HS-5 (cell line): ENCODE data around the gene COPE.

ENCODE experiments used
- DNase-seq: peaks from one replicate; pipeline ENCODE4 v3.0.0-alpha.2; 2012; ENCODE audit warnings: low read depth

The COPE gene

GRCh38 chr19:18894254-18895037 is 24.7 kb downstream of the COPE start:
- no peak for DNase-seq

- no peak for DNase-seq
Observed at GRCh38 chr19:18893587-18894253, 25.5 kb downstream of the COPE start.

DNA sequence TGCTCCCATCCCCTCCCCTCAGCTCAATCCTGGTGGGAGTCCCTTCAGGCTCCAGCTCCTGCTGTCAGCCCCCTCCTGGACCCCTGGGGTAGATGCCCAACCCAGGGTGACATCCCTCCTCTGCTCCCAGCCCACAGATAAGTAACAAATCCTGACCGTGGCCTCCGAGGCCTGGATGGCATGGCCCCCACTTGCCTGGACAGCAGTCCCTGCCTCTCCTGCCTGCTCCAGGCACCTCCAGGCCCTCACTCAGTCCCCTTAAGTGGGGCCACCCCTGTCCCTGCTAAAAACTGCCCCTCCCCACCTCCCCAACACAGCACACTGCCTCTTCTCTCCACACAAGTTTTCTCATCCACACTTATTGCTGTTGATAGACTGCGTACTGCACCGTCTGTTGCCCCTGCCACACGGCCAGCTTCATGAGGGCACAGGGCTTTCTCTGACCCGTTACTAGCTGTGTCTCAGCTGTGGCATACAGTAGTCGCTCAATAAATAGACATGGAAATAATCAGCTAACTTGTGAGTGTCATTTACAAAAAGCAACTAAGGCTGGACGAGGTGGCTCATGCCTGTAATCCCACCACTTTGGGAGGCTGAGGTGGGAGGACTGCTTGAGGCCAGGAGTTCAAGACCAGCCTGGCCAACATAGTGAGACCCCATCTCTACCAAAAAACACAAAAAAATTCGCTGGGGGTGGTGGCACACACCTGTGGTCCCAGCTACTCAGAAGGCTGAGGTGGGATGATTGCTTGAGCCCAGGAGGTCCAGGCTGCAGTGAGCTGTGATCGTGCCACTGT is 29.0 kb downstream of the COPE start:
- DNase-seq, result no peak

DNA sequence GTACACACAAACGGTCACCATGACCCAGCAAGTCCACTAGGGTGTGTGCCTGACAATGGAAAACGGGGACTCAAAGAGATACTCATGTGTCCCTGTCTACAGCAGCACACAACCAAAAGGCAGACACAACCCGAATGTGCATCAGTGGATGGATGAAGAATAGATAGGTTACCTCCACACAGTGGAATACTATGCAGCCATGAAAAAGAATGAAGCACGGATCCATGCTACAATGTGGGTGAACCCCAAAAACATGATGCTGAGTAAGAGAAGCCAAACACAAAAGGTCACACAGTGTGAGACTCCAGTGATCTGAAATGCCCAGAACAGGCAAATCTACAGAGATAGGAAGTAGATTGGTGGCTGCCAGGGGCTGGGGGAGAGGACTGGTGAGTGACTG is 32.2 kb downstream of the COPE start:
- DNase-seq, result no peak

- DNase-seq, result no peak
Observed at GRCh38 chr19:18883526-18884304, 35.5 kb downstream of the COPE start.

DNA sequence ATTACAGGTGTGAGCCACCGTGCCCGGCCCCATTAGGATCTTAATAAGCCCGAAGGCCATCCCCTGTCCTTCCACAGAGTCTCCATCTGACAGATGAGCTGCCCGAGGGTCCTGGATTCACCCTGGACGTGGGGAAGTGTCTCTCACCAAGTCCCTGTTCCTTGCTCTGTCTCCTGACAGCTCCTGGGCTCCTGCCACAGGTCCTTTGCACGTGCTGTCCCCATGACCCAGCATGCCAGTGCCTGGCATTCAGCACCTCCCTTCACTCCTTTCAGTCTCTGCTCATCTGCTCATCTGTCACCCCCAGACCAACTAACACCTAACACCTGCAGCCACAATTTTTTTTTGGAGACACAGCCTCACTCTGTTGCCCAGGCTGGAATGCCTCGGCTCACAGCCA is 37.7 kb downstream of the COPE start:
- no peak for DNase-seq

GRCh38 chr19:18879579-18880373 is 39.4 kb downstream of the COPE start:
- no peak for DNase-seq

- DNase-seq, result no peak
Observed at GRCh38 chr19:18878858-18879578, 40.2 kb downstream of the COPE start.

- DNase-seq, result no peak
Observed at GRCh38 chr19:18878058-18878797, 41.0 kb downstream of the COPE start.

DNA sequence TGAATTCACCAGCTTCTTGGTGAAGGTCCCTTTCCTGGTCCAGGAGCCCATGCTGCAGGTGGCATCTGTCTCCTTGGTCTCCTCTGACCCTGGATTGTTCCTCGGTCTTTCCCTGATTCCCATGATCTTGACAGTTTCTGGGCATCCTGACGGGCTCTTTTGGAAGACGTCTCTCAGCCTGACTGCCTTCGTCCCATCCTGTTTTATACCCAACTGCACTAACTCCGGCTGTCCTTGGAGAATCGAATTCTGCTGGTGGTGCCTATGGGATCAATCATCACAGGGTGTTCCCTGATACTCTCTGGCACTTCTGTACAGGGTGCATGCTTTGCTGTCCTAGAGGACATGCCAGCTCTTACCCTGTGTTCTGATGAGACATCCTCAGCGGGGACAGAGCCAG is 42.3 kb downstream of the COPE start:
- DNase-seq, result no peak

DNA sequence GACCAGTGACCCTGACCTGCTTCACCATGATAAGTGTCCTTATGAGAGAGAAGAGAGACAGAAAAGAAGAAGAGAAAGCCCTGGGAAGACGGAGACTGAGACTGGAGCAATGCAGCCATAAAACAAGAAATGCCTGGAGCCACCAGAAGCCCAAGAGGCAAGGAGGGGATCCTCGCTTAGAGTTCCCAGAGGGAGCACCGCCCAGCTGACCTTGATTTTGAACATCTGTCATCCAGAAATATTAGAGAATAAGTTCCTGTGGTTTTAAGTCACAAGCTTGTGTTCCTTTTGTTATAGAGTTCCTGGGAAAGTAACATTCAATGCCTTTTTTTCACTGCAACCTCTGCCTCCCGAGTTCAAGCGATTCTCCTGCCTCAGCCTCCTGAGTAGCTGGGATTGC is 43.5 kb downstream of the COPE start:
- DNase-seq, result no peak

DNA sequence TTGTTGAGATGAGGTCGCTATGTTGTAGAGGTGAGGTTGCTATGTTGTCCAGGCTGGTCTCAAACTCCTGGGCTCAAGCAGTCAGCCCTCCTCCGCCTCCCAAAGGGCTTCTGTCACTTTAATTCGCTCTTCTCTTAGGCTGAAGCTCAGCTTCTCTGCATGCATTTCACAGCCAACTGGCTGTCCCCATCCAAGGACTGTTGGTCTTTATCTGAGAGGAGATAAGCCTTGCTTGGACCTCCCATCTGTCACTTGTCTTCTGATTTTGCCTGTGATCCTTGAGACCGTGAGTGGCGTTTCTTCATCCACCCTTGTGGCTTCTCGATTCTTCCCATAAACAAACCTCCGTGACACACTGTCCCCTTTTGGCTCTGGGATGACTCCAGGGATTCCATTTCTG is 47.6 kb downstream of the COPE start:
- DNase-seq, result no peak

GRCh38 chr19:18870531-18871172 is 48.5 kb downstream of the COPE start:
- no peak for DNase-seq

DNA sequence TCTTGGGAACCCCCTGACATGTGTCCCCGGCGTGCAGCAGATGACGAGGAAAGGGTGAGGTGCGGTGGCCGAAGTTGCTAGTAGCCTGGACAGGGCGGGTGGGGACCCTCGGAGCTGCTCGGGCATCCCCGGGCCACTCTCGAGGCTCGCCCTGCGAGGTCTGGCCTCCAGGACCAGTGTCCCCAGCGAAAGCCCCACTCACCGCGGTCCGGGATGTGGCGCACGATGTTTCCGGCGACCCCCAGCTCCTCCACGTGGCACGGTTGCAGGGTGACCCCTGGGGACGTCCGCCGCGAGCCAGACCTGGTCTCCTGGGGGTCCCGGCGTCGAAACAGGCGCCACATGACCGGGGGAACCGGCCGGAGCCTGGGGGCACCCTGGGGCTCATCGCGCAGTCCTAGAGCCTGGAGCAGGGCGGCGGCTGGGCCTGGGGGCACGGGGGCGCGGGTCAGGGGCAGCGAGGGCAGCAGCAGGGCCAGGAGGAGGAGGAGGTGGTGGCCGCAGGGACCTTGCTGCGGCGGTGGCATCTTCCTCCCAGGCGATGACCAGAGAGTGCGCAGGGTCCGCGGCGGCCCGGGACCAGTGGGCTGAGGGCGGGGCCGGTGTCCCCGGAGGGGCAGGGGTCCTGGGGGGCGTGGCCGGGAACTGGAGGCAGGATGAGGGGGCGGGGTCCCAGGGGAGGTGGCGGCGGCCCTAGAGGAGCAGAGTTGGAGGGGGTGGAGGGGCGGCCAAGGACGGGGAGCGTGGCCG is 49.2 kb downstream of the COPE start:
- no peak for DNase-seq

- no peak for DNase-seq
Observed at GRCh38 chr19:18869023-18869618, 50.1 kb downstream of the COPE start.

GRCh38 chr19:18868380-18869022 is 50.7 kb downstream of the COPE start:
- no peak for DNase-seq

DNA sequence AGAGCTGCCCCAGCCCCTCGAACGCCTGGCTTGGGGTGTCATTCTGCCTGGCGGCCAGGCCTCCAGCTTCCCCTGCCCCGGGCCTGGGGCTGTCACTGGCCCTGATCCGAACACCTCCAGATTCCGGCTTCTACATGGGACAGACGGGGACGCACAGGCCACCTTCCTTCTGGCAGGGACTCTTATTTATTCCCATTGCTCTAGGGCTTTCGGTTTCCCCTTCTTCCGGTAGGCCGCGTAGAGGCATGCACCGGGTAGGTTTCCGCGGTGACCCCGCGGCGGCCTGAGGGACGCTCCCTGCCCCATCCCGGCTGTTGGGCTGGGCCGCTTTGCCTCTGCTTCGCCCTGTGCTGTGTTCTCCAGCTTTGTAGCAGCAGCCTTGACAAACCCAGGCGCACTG is 51.4 kb downstream of the COPE start:
- DNase-seq, result no peak

DNA sequence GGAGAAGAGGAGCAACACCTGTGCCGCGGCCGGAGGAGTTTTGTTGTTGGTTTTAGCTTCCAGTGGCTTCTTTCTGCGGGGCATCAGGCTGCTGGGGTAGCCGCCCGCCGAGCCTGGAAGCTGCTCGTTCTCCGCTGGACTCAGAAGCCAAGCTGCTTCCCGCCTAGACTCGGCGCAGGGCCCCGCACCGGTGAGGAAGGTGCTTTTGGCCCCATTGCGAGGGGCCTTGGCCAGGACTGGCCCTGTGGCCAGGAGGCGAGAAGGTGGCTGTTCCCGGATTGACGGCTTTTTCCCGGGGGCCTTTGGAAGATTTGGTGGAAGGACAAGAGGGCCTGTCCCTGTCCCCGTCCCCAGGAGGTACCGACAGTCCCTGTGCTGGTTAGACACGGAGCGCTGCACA is 52.0 kb downstream of the COPE start:
- DNase-seq, result no peak
